NCI-H345 treated with DMSO at 0.1 percent for 48 hours (cell line): ENCODE results near the gene ANKS1A.
"Not testable (repeated sequence)": the region's sequence is repeated elsewhere in the genome, so short reads cannot be mapped to it uniquely, and the experiment has no call there.

Experiments
- DNase-seq: peaks from one replicate; lab custom pipeline; 2025; ENCODE audit not compliant: unreplicated experiment; lab: John Stamatoyannopoulos, UW

Gene ANKS1A

GRCh38 chr6:34877869-34878485 is 11.1 kb upstream of the ANKS1A start:
- DNase-seq: no peak

GRCh38 chr6:34884073-34884472 is 5.0 kb upstream of the ANKS1A start:
- DNase-seq: not testable (repeated sequence)

- no peak for DNase-seq
Measured at GRCh38 chr6:34884996-34885395, 4.1 kb upstream of the ANKS1A start.

- not testable (repeated sequence) for DNase-seq
Measured at GRCh38 chr6:34885837-34886236, 3.2 kb upstream of the ANKS1A start.

GRCh38 chr6:34887753-34888513 is 1.1 kb upstream of the ANKS1A start, which contains the start of gene TAF11:
TSS of gene TAF11 (minus strand) at chr6:34888042. CDS start at chr6:34887957, 85 bp downstream.
- peak; percentile 90 for DNase-seq

- DNase-seq: peak; percentile 60
Measured at GRCh38 chr6:34888514-34888856, 570 bp upstream of the ANKS1A start.

GRCh38 chr6:34890533-34890925 is 1.5 kb downstream of the ANKS1A start:
- DNase-seq: no peak

- no peak for DNase-seq
Measured at GRCh38 chr6:34891296-34891695, 2.2 kb downstream of the ANKS1A start.

- no peak for DNase-seq
Measured at GRCh38 chr6:34894693-34895092, 5.6 kb downstream of the ANKS1A start.

- DNase-seq: no peak
Measured at GRCh38 chr6:34897130-34897529, 8.1 kb downstream of the ANKS1A start.

- no peak for DNase-seq
Measured at GRCh38 chr6:34897716-34898115, 8.7 kb downstream of the ANKS1A start.

GRCh38 chr6:34899748-34900147 is 10.7 kb downstream of the ANKS1A start:
- not testable (repeated sequence) for DNase-seq

- DNase-seq: no peak
Measured at GRCh38 chr6:34900321-34901031, 11.4 kb downstream of the ANKS1A start.

GRCh38 chr6:34901930-34902329 is 12.9 kb downstream of the ANKS1A start:
- DNase-seq: no peak

- no peak for DNase-seq
Measured at GRCh38 chr6:34904990-34905613, 16.0 kb downstream of the ANKS1A start.

- no peak for DNase-seq
Measured at GRCh38 chr6:34906826-34907225, 17.8 kb downstream of the ANKS1A start.

- no peak for DNase-seq
Measured at GRCh38 chr6:34908194-34908593, 19.1 kb downstream of the ANKS1A start.

GRCh38 chr6:34909320-34909883 is 20.3 kb downstream of the ANKS1A start:
- no peak for DNase-seq

GRCh38 chr6:34911822-34912221 is 22.8 kb downstream of the ANKS1A start:
- DNase-seq: no peak

GRCh38 chr6:34912715-34913464 is 23.8 kb downstream of the ANKS1A start:
- no peak for DNase-seq

GRCh38 chr6:34914358-34914757 is 25.3 kb downstream of the ANKS1A start:
- DNase-seq: no peak
